K562 (cell line): Measurements from ENCODE around the gene HLA-F. TPM values are rescaled to one million over a fixed set of nuclear protein-coding genes. Genes with fewer than 3 reads are reported as not detected.

Experiments
- CCNT2 ChIP-seq: IDR thresholded peaks from 2 replicates; pipeline ENCODE4 v1.6.1; 2011; ENCODE audit warnings: borderline replicate concordance, low read depth, mild to moderate bottlenecking, moderate library complexity, mixed read lengths, low read length; ENCODE audit not compliant: insufficient read length; ENCODE audit errors: extremely low read depth
- FOXK1 ChIP-seq: sonication (generic); formaldehyde crosslinking; IDR thresholded peaks from 2 replicates; pipeline ENCODE4 v1.8.0; 2022; ENCODE audit warnings: missing genetic modification reagents, mild to moderate bottlenecking, borderline replicate concordance
- MAFK ChIP-seq: IDR thresholded peaks from 2 replicates; pipeline ENCODE4 v1.6.1; 2011; ENCODE audit warnings: low read length, improper control_type of control experiment
- MTA1 ChIP-seq: fragments of 450-650 bp; IDR thresholded peaks from 2 replicates; pipeline ENCODE4 v1.6.1; 2017; ENCODE audit warnings: borderline replicate concordance
- OTX1 ChIP-seq: fragments of 450-650 bp; formaldehyde crosslinking; IDR thresholded peaks from 2 replicates; pipeline ENCODE4 v1.4.0; 2022; ENCODE audit warnings: mild to moderate bottlenecking
- POLR2A ChIP-seq: fragments of 450-650 bp; conservative IDR thresholded peaks from 2 replicates; pipeline ENCODE4 v1.6.1; 2016
- RAD21 ChIP-seq, 2 experiments: fragments of 250-450 bp in 1 of 2; fragments of 450-650 bp in 1 of 2; sonication (Bioruptor Pico) in 1 of 2; formaldehyde crosslinking in 1 of 2; IDR thresholded peaks in 1 of 2; conservative IDR thresholded peaks in 1 of 2; 2 replicates each; pipeline versions ENCODE4 v1.4.0 to v1.8.0; 2020 to 2022; ENCODE audit warnings: mild to moderate bottlenecking in 2 of 2, moderate library complexity in 1 of 2
- RCOR1 ChIP-seq, 2 experiments: IDR thresholded peaks; 2 replicates each; pipeline ENCODE4 v1.6.1; 2012; ENCODE audit warnings: low read depth in 2 of 2, low read length in 2 of 2, borderline replicate concordance in 1 of 2, improper control_type of control experiment in 1 of 2
- TBP ChIP-seq: optimal IDR thresholded peaks from 2 replicates; pipeline ENCODE3; 2011; ENCODE audit warnings: low read depth, low read length, improper control_type of control experiment
- ZBED1 ChIP-seq: IDR thresholded peaks from 2 replicates; pipeline ENCODE4 v1.6.1; 2014
- ZFP36 ChIP-seq: fragments of 150-350 bp; IDR thresholded peaks from 2 replicates; pipeline ENCODE4 v1.6.1; 2018; ENCODE audit warnings: low read length, low read depth; ENCODE audit not compliant: partially characterized antibody
- ZNF124 ChIP-seq: sonication (generic); formaldehyde crosslinking; IDR thresholded peaks from 2 replicates; pipeline ENCODE4 v1.8.1; 2022; ENCODE audit warnings: missing genetic modification reagents
- ZNF175 ChIP-seq: fragments of 200-800 bp; sonication (Bioruptor generic); IDR thresholded peaks from 2 replicates; pipeline ENCODE4 v1.6.1; 2016; ENCODE audit warnings: low read depth, mild to moderate bottlenecking, missing genetic modification characterization, missing compliant biosample characterization
- ZNF24 ChIP-seq: fragments of 450-650 bp; IDR thresholded peaks from 2 replicates; pipeline ENCODE4 v1.6.1; 2016
- ZNF785 ChIP-seq: fragments of 250-450 bp; sonication (Bioruptor Pico); IDR thresholded peaks from 2 replicates; pipeline ENCODE4 v1.4.0; 2020; ENCODE audit warnings: mild to moderate bottlenecking
- ZSCAN29 ChIP-seq: fragments of 450-650 bp; IDR thresholded peaks from 2 replicates; pipeline ENCODE4 v1.6.1; 2017
- polyA plus RNA-seq, 8 experiments: library from polyadenylated mRNA; depleted of rRNA in 4 of 8; stranded (reverse) in 5 of 8; unstranded in 3 of 8; fragments of >200 nt; fragmentation: Nextera tagmentation in 2 of 8; fragmentation: Illumina TruSeq in 1 of 8; extraction: Ambion mirVana in 2 of 8; extraction: Trizol in 1 of 8; gene quantifications; 2 replicates each; pipeline versions ENCODE4 v1.2.1 to v1.2.3, GENCODE V29; 2011 to 2014; ENCODE audit warnings: inconsistent platforms in 1 of 8, missing spikeins in 1 of 8
- total RNA-seq, 7 experiments: library from RNA; depleted of rRNA in 6 of 7; stranded (reverse); fragments of >200 nt in 6 of 7; fragmentation: Illumina TruSeq in 2 of 7; extraction: Trizol in 2 of 7; gene quantifications; 2 replicates each; pipeline versions ENCODE4 v1.2.1 to v1.2.3, GENCODE V29; 2011 to 2021; ENCODE audit warnings: low replicate concordance in 1 of 7
- TF ChIP-seq, protein P1 (sequence below): fragments of 450-650 bp; formaldehyde crosslinking; IDR thresholded peaks from 2 replicates; pipeline ENCODE4 v1.4.0; 2022; ENCODE audit warnings: mild to moderate bottlenecking, moderate library complexity
- TF ChIP-seq, protein P2 (sequence below): fragments of 250-450 bp; sonication (Bioruptor Pico); IDR thresholded peaks from 2 replicates; pipeline ENCODE4 v1.8.0; 2022; ENCODE audit warnings: inconsistent platforms, mild to moderate bottlenecking, moderate library complexity, borderline replicate concordance
- TF ChIP-seq, protein P3 (sequence below): fragments of 250-450 bp; sonication (Bioruptor Pico); IDR thresholded peaks from 2 replicates; pipeline ENCODE4 v1.4.0; 2020; ENCODE audit warnings: mild to moderate bottlenecking
- TF ChIP-seq, protein P4 (sequence below), 2 experiments: fragments of 150-350 bp in 1 of 2; IDR thresholded peaks; 2 replicates each; pipeline ENCODE4 v1.6.1; 2012 to 2016; ENCODE audit warnings: low read depth in 2 of 2, low read length in 2 of 2, mild to moderate bottlenecking in 1 of 2, moderate library complexity in 1 of 2

Gene HLA-F
- total and polyA plus RNA-seq, 9 of the 15 experiments (the other 6 are each of a cell fraction or from before 2014, with no cell fraction given), result 0.40 to 0.76 (median 0.46) TPM; not detected in 6

DNA sequence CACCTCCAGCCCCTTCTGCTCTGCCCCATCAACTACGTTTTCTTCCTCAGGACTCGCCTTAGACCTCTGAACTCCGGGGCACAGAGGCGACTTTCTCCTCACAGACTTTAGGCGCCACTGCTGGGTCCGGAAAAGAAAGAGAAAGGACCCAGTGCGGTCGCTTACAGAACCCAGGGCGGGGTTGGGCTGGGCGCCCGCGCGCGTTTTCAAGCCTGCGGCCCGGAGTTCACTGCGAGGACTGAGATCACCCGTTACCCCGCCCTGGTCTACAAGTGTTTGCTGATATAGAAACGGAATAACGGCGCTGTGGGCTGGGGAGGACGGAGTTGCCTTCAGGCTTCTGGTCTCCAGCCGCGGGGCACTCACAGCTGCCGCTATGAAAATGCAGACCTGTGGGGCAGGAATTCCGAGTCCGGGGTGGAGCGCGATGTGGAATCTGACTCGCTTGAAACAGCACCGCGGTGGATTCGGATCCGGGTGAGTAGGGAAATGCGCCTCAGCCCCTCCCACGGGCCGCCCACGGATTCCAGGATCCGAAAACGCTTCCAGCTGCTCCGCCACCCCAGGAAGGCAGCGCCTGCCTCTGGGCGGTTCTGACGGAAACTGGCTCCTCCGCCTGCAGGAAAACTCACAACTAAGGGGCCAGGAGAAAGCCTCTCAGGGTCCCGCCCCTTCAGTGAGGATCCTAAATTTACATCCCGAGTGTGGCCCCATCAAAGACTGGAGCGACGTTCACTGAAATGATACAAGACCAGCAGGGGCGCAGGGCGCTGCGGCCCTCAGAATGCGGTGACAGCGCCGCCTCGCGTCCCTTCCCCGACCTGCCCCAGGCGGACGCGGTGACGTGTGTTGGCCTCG, 29.4 kb downstream of the HLA-F start (continued):
- TF ChIP-seq ZFP36 (peak; percentile 28), FOXK1 (CRISPR knock-in tag) (0 out of 2 replicates have a peak, but pooled peaks have one; percentile 71), MTA1 (0 out of 2 replicates have a peak, but pooled peaks have one; percentile 20), ZSCAN29 (peak; percentile 75), ZNF124 (CRISPR knock-in tag) (no peak), TBP (peak; percentile 31), RCOR1 (IDR thresholded peaks at IDR 0.05; ENCODE audit: borderline replicate concordance in 1 of 2, low read depth in 2 of 2, low read length in 2 of 2) (peak; percentile 54 to 92), ZNF24 (peak; percentile 64; the same call in 1 of the 2 replicates), POLR2A (peak; percentile 52; the same call in 1 of the 2 replicates), MAFK (peak; percentile 7; the same call in 1 of the 2 replicates), OTX1 (CRISPR knock-in tag) (0 out of 2 replicates have a peak, but pooled peaks have one; percentile 22), CCNT2 (peak; percentile 6), ZNF175 (CRISPR knock-in tag) (no peak), ZBED1 (no peak), ZNF785 (CRISPR knock-in tag) (no peak), RAD21 (CRISPR knock-in tag; conservative IDR thresholded peaks at IDR 0.05 in 1 of 2, IDR thresholded peaks at IDR 0.05 in 1 of 2) (peak; percentile 75 to 90)
- TF ChIP-seq, protein P1, sequence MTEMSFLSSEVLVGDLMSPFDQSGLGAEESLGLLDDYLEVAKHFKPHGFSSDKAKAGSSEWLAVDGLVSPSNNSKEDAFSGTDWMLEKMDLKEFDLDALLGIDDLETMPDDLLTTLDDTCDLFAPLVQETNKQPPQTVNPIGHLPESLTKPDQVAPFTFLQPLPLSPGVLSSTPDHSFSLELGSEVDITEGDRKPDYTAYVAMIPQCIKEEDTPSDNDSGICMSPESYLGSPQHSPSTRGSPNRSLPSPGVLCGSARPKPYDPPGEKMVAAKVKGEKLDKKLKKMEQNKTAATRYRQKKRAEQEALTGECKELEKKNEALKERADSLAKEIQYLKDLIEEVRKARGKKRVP (CRISPR knock-in tag), result no peak
- TF ChIP-seq, protein P2, sequence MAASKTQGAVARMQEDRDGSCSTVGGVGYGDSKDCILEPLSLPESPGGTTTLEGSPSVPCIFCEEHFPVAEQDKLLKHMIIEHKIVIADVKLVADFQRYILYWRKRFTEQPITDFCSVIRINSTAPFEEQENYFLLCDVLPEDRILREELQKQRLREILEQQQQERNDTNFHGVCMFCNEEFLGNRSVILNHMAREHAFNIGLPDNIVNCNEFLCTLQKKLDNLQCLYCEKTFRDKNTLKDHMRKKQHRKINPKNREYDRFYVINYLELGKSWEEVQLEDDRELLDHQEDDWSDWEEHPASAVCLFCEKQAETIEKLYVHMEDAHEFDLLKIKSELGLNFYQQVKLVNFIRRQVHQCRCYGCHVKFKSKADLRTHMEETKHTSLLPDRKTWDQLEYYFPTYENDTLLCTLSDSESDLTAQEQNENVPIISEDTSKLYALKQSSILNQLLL, result no peak
- TF ChIP-seq, protein P3, sequence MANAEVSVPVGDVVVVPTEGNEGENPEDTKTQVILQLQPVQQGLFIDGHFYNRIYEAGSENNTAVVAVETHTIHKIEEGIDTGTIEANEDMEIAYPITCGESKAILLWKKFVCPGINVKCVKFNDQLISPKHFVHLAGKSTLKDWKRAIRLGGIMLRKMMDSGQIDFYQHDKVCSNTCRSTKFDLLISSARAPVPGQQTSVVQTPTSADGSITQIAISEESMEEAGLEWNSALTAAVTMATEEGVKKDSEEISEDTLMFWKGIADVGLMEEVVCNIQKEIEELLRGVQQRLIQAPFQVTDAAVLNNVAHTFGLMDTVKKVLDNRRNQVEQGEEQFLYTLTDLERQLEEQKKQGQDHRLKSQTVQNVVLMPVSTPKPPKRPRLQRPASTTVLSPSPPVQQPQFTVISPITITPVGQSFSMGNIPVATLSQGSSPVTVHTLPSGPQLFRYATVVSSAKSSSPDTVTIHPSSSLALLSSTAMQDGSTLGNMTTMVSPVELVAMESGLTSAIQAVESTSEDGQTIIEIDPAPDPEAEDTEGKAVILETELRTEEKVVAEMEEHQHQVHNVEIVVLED, result peak; percentile 36; the same call in 1 of the 2 replicates
- TF ChIP-seq, protein P4, sequence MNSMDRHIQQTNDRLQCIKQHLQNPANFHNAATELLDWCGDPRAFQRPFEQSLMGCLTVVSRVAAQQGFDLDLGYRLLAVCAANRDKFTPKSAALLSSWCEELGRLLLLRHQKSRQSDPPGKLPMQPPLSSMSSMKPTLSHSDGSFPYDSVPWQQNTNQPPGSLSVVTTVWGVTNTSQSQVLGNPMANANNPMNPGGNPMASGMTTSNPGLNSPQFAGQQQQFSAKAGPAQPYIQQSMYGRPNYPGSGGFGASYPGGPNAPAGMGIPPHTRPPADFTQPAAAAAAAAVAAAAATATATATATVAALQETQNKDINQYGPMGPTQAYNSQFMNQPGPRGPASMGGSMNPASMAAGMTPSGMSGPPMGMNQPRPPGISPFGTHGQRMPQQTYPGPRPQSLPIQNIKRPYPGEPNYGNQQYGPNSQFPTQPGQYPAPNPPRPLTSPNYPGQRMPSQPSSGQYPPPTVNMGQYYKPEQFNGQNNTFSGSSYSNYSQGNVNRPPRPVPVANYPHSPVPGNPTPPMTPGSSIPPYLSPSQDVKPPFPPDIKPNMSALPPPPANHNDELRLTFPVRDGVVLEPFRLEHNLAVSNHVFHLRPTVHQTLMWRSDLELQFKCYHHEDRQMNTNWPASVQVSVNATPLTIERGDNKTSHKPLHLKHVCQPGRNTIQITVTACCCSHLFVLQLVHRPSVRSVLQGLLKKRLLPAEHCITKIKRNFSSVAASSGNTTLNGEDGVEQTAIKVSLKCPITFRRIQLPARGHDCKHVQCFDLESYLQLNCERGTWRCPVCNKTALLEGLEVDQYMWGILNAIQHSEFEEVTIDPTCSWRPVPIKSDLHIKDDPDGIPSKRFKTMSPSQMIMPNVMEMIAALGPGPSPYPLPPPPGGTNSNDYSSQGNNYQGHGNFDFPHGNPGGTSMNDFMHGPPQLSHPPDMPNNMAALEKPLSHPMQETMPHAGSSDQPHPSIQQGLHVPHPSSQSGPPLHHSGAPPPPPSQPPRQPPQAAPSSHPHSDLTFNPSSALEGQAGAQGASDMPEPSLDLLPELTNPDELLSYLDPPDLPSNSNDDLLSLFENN (IDR thresholded peaks at IDR 0.05; ENCODE audit: low read depth in 2 of 2, low read length in 2 of 2), result 0 out of 4 replicates have a peak, but pooled peaks of 1 of the 2 experiments have one; percentile 51
